RCC 7860 (cell line): ENCODE measurements around the gene LGMN.
"Not testable (repeated sequence)": the region's sequence is repeated elsewhere in the genome, so short reads cannot be mapped to it uniquely, and the experiment has no call there.

Source experiments
- DNase-seq: peaks from one replicate; pipeline ENCODE4 v3.0.0-alpha.2; 2015; ENCODE audit warnings: low spot score
- FAIRE-seq: peaks from 2 replicates; lab custom pipeline; 2012; peaks lifted over from hg19 to GRCh38; lab: Jason Lieb, UNC

Gene LGMN

DNA sequence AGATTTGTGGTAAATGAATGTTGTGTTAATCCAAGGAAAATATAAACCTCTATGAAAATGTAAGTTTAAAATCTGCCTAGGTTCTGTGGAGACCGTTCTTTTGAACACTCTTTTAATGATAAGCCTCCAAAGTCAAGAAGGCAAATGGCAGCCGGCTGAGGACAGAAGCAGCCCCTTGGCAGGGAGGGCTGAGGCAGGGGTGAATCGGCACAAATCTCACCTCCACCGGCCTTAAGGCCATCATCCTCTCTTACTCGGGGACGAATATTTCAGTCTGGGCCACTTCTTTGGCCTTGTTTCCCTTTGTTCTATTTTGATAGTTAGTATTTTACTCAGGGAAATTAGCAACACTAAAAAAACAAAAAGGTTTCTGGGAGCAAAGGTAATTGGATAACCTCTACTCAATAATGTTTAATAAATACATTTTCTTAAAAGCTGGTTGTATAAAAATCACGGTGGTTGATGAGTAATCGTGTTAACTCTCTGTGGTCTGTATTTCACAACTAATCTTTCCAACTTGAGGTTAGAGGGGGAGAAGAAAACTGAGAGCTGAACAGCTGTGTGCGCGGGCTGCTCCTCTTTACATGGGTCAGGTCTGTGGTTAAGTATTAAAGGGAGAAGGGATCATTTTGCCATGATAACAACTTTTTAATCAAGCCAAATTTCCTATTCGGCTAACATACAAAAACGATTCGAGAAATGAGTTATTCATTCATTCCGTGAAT is 18.6 kb downstream of the LGMN start:
- DNase-seq (peak; percentile 60), FAIRE-seq (peak; percentile 89)

DNA sequence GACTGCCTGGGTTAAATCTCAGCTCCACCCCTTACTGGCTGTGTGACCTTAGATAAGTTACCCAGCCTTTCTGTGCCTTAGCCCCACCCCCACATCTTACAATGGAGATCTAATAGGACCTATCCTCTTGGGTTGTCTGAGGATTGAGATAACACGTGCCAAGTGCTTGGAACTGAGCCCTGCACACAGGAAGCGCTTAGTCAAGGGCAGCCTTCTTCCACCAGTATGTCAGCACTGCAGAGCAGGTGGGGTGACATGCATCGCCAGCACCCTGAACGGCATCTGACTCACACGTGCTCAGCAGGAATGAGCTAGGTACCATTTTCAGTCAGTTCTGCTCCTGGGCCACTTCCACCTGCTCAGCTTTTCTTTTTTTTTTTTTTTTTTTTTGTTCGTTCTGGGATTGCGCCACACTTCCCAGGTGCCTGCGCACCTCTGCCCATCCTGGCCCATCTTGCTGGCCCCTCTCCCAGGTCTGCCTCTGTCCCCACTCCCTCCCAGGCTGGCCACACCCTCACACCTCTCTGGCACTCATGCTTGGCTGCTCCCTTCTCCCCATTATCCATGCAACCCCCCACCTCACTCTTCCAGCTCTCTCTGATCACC is 19.6 kb downstream of the LGMN start:
- DNase-seq: peak; percentile 76
- FAIRE-seq: peak; percentile 47

DNA sequence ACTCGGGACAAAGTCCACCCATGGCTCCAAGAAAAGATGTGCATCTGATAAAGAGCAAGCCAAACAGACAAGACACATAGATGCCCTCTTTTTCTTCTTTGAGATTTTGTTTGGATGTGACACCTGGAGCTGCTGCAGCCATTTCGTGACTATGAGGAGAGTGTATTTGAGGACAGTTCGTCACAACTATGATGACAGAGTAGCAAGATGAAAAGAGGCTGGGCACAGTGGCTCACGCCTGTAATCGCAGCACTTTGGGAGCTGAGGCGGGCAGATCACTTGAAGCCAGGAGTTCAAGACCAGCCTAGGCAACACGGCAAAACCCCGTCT is 21.5 kb downstream of the LGMN start:
- no peak for DNase-seq
- FAIRE-seq: no peak

DNA sequence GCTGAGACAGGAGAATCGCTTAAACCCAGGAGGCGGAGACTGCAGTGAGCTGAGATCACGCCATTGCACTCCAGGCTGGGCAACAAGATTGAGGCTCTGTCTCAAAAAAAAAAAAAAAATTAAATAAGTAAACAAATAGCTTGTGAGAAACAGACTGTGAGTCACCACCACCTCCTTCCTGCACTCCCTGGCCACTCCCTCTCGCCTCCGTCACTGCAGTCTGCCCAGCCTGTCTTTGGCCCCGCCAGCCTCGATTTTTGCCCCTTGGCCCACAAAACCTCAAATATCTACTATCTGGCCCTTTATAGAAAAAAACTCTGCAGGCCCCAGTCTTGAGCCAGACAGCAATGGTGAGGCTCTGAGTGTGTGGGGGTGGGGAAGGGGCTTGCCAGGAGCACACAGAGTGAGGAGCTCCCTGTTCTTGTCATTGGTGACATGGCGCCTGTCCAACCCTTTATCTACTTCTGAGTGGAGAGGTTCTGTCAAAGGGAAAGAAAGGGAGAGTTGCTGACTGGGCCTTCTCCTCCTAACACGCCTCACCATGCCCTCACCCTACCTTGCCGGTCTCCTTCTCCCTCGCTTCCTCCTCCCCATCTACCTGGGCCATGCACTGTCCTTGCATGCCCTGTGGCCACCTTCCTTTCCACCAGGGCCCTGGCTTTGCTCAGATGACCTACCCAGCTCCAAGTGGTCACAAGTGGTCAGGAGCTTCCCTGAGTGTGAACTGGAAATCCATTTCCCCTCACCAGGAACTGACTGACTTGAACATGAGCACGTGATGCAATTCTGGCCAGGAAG is 22.1 kb downstream of the LGMN start:
- FAIRE-seq (no peak), DNase-seq (no peak)

DNA sequence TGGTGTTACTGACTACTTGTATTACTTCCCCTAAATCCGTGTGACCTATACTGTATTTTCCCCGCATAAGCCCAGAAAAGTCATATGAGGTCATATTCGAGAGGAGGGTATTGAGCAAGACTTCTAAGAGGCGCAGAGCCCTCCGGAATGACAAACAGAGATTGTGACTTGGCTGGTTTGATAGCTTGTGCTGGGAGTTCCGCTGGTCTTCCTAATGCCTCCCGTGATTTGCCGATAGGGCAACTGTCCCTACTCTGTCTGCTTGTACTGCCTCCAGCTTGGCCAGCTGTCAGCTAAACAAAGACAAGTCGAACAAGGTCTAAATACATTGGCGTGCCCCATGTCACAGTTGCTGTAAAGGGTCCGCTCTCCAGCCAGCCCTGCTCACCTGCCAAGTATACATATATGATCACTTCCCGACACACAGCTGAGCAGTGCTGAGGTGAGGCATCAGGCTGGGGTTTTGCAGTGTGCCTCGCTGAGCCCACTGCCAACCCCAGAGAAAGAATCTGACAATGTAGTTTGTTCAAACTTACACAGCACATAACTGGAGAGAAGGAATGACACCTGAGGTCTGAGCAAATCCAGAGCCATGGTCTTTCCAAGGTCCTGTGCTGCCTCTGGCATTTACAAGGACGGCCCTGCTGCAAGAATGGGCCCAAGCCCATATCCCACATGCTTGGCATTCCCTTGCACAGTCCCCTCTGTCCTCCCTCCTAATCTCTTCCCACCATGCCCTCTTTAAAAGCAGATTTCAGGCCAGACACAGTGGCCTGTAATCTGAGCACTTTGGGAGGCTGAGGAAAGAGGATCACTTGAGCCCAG is 23.7 kb downstream of the LGMN start:
- DNase-seq (no peak), FAIRE-seq (no peak)

DNA sequence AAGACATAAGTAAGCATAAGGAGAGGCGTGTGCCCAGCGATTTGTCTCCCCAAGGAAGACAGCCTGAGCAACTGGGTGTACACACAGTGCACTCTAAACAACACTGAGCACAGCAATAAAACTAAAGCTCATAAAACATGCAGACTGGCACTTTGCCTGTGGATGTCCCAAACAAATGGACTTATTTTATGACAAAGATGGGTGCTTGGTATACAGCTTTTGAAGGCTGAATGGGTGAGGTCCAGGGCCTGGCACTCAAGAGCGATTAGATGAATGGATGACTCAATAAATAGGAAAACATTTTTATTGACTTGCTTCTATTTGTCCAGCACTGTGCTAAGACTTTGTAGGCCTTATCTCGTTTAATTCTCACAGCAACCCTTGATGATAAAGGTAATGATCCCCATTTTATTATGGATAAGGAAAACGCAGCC is 28.5 kb downstream of the LGMN start:
- no peak for FAIRE-seq
- no peak for DNase-seq

DNA sequence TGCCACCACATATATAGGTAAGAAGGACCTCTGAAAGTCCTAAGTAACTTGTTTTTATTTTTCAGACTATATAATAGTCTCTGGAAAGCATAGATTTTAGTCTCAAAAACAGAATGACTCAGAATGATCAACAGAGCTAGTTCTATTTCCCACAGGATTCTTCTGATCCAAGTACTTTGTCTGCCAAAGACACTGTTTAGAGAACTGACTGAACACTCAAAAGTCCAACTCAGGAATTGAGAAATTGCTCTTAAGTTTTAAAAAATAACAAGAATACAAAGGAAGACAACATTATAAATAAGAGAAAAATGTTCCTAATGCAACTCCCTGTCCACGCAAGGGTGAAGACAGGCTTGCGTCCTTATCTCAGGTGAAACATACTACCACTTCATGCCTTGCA is 29.0 kb downstream of the LGMN start:
- DNase-seq: no peak
- FAIRE-seq: no peak

DNA sequence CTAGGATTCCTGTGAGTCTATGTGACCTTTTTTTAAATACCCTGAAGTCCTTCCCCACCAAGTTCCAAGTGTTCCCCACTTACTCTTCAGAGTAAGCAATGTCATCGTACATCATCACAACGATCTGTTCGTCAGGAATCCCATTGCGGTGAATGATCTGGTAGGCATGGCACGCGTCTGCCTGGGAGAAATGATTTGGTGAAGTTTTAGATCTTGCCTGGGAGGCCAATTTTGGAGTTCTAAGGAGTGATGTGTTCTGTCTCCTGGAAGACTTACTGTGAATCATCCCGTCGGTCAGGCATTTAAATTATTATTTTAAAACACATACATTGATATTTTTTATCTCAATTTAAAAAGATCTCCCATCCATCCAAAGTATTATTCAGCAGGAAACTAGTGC is 29.8 kb downstream of the LGMN start:
- FAIRE-seq: no peak
- no peak for DNase-seq

DNA sequence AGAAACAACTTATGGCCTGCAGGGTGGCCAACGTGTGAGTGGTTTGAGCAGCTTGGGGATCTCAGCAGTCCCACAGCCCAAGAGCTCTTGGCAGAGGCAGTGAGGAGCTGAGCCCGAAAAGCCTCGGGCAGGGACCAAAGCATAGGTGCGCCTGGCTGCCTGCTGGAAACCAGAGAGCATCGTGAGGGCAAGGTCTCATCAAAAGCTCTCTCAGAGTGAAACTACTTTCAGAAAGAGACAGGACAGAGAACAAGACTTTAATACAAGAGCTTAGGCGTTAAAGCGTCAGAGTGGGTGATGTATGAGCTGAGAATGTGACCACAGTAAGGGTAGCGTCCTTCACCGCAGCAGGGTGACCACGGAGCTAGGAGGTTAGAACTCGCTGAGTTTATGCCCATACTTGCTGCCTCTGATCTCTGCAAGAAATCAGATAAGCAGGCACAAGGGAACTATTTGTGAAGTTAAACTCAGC is 30.8 kb downstream of the LGMN start:
- DNase-seq: no peak
- FAIRE-seq: no peak

DNA sequence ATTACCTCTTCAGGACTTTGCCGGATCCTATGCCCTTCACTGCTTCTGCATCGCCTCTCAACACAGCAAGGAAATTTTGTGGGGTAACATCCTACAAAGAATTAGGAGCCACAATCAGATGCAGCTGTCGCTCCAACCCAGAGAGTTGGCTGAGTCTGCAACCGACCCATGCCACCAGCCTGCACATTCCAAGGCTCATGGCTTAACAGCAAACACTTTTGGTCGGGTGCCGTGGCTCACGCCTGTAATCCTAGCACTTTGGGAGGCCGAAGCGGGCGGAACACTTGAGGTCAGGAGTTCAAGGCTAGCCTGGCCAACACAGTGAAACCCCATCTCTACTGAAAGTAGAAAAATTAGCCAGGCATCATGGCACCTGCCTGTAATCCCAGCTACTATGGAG is 32.3 kb downstream of the LGMN start:
- no peak for FAIRE-seq
- no peak for DNase-seq

DNA sequence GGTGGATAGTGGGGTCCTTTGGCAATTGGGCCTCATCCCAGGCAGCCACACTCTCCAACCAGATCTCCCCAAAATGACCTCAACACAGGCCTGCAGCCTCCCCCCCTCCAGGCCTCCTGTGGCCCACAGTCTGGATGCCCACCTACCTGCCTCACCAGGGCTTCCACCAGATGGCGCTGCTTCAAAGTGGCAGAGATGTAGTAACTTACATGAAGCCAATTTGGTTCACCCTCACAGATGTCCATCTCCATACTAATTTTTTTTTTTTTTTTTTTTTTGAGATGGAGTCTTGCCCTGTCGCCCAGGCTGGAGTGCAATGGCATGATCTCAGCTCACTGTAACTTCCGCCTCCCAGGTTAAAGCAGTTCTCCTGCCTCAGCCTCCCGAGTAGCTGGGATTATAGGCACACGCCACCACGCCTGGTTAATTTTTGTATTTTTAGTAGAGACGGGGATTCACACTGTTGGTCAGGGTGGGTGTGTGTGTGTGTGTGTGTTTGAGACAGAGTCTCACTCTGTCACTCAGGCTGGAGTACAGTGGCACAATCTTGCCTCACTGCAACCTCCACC is 33.6 kb downstream of the LGMN start:
- FAIRE-seq, DNase-seq: not testable (repeated sequence)

DNA sequence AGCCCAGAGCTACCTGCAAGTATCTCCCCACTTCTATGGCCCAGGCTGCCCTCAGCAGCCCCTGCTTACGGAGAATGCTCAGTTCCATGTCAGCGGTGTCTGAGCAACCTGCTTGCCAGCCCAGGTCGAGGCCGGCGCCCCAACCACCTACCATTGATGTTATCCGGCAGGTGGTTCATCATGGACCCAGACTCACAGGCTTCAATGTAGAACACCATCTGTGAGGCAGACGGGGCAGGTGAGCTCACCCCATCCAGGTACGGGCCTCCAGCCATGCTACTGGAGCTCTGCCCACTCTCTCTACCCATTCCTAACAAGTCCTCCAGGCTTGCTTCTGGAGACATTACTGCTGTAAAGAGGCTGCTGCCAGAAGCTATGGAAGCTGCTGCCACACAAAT is 35.8 kb downstream of the LGMN start:
- FAIRE-seq (no peak), DNase-seq (no peak)

DNA sequence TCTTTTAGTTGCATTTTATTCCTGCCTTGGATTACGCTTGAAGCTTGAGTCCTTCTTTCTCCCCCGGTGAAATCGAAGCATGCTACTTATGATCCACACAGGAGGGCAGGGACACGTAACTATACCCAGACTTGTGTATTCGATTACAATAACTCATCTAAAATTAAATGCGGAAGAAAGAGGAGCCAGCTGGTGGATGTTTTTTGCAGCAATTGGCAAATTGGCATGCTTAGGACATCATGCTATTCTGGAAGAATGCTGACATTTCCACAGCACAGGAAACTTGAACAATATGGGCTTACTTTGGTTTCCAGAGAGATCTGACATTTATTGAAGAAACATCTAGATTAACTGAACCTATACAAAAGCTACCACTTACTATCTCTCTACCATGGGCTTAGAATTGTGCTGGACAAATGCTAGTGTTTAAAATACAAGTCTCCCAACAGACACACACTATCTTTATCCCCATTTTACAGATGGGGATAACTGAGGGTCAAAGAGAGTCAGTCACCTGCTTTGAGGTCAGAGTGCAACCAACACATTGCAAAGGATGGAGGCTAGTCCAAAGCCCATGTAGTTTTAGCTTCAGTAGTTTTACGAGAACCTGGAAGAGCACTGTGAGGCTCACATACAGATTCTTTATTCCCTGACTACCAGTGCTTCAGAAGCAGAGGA is 36.3 kb downstream of the LGMN start:
- no peak for DNase-seq
- FAIRE-seq: no peak

DNA sequence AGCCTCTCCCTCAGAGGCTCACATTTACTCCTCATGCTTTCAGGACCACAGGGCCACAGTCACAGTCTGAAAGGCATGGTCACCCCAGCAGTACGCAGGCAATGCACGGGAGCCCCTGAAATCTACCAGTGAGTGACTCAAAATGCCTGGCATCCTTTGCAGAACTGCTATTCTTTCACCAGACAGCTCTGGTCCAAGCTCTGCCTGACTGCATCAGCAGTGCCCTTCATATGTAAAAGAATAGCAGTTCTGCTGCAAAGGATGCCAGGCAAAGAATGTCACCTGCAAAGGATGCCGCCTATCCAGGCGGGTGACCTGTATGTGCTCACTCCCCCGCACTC is 38.5 kb downstream of the LGMN start:
- DNase-seq: no peak
- no peak for FAIRE-seq

DNA sequence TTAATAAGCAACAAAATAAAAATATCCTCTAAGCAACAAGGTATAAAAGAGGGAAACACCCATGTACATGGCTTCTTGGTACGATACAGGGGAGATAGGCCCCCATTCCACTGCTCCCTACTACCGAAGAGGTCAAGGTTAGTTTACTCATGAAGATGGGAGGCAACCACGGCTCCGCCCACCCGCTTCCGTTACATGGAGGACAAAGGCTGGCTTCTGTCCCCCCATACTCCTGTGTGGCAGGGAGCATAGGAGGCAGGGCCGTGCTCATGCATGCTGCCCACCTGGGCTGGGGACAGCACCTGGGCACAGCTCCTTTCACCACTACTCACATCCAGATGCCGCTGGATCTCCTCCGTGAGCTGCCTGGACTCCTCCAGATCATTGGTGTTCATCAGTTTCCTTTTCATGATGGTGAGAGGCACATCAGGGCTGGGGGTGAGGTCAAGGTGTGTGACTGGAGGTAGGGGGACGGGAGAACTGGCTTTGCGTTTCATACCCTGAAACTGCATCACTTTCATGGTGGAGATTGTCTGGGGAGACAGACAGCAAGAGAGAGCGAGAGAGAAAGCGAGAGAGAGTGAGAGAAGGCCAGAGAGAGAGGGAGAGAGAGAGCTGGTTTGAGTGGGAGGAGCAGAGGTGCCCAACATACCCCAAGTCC is 39.0 kb downstream of the LGMN start:
- FAIRE-seq (no peak), DNase-seq (no peak)

DNA sequence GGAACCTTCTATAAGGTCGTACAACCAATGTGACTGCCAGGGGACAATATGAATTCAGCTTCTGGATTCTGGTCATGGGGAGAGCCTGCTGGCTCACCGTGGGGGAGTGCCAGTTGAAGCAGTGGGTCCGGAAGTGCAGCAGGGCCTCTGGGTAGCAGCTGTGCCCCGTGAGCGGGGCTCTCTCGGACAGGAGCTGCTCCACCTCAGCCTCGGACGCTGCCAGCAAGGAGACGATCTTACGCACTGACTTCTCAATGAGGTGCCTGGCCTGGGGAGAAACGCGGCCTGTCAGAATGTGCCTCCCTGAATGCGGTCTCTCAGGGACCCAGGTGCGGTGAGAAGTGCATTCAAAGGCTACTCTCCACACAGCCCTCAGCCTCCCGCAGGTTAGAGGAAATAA is 42.0 kb downstream of the LGMN start:
- FAIRE-seq (no peak), DNase-seq (no peak)

DNA sequence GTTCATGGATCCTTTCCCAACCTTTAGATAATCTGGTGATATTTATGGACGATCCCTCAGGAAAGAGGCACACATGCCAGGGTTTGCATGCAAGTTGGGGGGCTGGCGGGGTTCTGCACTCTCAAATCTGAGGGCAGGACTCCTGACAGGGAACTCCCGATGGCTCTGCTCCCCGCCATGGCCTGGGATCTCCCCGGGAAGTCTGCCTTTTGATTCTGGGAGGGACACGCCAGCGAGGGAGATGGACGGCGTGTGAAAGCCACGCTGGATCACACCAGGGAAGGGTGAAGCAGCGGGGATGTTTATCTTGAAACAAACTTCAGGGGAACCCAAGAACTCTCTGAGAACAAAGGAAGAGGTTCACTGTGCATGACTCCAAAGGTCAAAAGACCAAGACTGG is 43.6 kb downstream of the LGMN start:
- DNase-seq (no peak), FAIRE-seq (no peak)

DNA sequence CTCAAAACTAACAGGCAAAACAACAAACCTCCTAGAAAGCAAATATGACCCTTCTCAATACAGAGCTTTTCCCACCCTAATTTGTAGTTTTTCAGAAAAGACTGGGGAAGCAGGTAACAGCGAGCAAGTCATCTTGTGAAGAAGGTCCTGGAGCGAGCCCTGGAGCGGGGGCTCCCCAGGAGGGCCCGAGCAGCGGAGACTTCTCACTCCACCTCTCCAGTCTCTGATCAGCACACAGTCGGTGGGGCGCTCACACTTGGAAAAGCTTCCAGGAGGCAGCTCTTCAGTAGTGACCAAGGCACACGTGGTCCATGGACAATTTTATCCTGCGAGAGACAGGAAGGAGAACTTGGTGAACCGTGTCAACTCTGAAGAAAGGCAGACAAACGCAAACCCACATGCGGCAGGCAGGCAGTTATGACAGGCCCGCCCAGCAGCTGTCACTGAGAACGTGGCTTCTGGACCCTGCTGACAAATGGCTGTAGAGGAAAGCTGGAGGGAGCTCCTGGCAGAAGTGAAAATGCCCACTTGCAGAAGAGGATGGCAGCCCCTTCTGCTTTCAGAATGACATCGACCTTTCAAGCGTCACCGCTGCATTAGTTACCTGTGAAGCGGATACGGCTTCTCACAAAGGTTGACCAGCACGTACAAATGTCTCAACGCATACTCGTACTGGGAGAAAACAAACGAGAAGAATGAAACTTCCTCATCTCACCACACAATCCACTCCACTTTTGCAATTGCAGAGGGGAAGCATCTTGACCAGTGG is 44.2 kb downstream of the LGMN start:
- peak; percentile 33 for DNase-seq
- no peak for FAIRE-seq

DNA sequence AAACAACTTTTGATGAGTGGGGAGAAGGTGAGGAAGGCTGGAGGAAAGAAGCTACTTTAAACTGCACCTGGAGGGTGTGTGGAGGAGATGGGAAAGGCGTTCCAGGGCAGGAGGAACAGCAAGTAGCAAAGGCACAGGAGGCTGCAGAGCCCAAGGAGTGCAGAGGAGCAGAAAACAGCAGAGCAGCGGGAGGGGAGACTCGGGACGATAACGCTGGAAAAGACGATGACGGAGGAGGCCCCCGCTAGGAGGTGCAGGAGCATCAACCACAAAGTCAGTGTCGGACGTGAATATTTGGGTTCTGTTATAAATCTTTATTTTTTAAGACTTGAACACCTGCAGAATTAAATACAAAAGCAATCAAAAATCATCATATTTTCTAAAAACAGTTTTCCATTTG is 44.9 kb downstream of the LGMN start:
- FAIRE-seq (no peak), DNase-seq (no peak)
